Raji (cell line): ENCODE measurements around the gene LRIG1.

Experiments used
- POLR2A ChIP-seq: IDR thresholded peaks from 2 replicates; pipeline ENCODE4 v1.6.1; 2011; ENCODE audit warnings: low read depth, low read length, control low read depth; ENCODE audit not compliant: insufficient read depth

The LRIG1 gene

GRCh38 chr3:66453651-66454463 lies 47.0 kb downstream of the LRIG1 start:
- no peak for TF ChIP-seq POLR2A

DNA sequence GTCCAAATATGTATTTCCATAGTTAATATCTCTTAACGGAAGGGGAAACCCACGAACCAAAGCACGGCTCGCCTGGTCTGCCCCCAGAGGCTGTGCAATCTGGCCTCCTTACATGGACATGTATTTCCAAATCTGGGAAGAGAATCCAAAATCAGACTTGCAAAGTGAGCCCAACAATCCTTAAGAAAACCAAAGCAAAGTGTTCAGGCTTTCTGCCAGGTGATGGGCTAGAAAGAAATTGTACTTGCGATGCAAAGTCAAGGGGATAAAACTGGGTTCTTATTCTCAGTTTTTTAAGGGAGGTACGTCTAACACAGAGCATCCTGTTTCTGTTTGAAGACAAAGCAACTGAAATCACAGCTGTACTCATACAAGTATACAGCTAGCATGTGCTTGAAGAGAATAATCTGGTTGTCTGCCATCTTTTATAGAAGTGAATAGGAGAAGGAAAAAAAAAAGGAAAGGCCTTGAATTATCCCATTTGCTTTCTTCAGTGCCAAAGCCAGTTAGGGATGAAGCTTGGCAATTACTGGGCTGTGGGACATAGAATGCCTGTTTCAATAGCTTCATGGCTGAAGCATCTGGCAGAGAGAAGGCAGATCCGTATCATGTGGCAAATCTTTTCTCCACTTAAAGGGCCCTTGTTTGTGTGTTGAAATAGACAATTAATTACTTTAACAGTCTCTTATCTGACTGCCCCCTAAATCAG lies 48.4 kb downstream of the LRIG1 start:
- no peak for TF ChIP-seq POLR2A

- no peak for TF ChIP-seq POLR2A
Observed at GRCh38 chr3:66451766-66452165, 49.1 kb downstream of the LRIG1 start.

DNA sequence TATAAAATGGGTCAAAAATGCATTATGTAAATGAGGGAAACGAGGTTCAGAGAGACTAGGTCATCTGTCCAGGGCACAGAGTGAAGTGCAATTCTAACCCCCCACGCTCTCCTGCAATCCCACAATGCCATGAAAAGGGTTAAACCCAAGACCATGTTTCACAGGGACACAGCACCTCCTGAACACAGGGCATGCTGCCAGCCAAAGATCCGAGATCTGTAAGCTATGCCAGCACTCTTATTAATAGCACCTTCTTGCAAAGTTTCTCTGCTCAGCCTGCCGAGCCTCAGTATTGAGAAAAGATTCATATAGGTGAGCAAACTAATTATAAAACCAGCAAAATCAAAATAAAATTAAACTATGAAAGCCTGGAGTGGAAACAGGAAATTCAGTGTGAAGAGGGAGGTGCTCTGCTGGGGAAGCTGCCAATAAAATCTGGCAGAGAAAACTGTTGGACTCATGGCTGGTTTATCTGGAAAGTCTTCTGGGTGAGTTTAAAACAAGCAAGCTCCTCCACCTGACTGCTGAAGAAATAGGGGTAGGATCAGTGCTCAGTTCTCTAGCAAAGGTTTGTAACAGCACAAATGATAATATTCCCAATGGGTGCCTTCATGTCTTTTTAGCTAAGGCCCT lies 50.3 kb downstream of the LRIG1 start:
- no peak for TF ChIP-seq POLR2A

GRCh38 chr3:66449411-66449974 lies 51.3 kb downstream of the LRIG1 start:
- no peak for TF ChIP-seq POLR2A

DNA sequence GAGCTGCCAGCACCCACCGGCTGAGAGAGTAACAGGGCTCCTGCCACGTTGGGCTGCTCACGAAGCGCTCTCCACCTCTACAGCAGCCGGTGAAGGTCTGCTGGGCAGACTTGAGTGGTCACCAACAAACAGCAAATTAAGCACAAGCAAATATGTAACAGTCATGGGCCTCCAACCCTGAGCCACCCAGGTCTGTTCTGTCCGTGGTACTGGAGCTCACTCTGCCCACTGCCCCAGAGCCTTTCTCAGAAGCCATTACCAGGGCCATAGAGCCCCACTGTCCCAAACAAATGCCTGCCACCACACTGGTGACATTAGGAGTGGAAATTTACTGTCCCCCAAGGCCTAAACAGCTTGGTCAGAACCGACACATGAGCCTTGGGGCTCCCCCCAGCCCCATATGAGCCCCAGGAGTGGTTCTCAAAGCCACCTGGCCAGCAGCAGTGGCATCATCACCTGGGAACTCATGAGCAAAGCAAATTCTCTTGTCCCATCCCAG lies 56.6 kb downstream of the LRIG1 start:
- no peak for TF ChIP-seq POLR2A

- no peak for TF ChIP-seq POLR2A
Observed at GRCh38 chr3:66443118-66443803, 57.6 kb downstream of the LRIG1 start.

DNA sequence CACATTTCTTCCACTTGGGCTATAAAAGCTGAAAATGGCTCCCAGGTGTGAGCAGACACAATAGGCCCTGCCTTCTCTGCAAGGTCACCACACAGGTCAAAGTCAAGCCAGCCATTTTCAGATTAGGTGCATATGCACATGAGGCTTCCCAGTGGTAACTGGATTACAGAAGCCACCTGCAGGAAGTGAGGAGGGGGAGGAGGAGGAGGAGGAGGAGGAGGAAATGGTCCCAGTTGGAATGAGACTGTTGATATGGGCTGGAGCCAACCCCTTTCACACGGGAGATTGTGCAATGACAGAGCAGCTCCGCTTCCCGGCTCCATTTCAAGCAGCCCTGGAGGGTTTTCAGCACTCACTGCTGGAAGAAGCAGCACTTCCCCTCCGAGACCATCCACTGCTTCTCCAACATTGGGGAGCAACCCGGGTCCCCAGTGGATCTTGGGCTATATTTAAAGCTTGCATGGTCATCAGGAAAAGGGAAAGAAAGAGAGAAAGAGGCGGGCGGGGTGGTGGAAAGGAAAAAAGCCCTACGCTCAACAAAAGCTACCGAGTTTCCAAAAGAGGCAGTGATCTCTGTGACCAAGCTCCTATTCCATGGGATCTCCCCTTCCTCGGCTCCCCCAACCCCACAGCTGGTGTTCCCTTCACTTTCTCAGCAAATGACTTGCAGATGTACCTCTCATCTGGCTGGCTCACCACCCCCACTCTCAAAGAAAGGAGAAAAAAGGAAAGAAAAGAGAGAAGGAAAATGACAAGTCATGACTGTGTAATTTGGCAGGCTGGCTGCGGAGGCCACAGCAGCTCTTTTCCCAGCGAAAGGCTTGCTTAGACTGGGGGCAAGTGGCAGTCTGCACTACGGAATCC lies 58.3 kb downstream of the LRIG1 start:
- no peak for TF ChIP-seq POLR2A

- TF ChIP-seq POLR2A: no peak
Observed at GRCh38 chr3:66441692-66442091, 59.1 kb downstream of the LRIG1 start.

GRCh38 chr3:66441129-66441528 lies 59.7 kb downstream of the LRIG1 start:
- TF ChIP-seq POLR2A: no peak

DNA sequence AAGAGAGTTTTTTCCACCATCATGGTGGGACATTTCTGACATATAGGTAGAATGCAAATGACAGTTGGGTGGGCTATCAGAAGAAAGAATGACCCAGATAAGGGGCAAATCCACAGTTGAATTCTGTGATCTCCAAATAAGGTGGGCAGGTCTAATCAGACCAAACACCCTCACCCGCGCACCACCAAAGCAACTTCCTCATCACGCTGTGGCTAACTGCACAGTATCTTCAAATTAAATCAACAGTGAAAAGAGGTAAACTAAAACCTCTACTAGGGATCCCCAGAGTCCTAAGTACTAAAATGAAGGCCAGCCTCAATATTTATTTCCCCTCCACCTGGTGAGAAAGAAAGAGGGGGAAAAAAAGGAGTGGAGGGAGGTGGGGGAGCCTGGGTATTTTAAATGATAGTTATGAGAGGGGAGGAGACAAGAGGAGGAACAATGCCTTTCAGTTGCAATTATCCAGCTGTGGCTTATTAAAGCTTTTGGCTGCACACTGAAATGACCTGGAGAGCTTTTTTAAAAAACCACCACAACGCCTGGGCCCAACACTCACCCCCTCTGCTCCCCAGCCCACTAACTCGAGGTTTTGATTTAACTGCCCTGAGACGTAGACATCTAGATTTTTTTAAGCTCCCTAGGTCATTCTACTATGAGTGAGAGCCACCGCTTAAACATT lies 61.0 kb downstream of the LRIG1 start:
- no peak for TF ChIP-seq POLR2A

- no peak for TF ChIP-seq POLR2A
Observed at GRCh38 chr3:66438046-66438445, 62.8 kb downstream of the LRIG1 start.

- no peak for TF ChIP-seq POLR2A
Observed at GRCh38 chr3:66437341-66437929, 63.4 kb downstream of the LRIG1 start.
